Measurements from ENCODE around the gene IPP. TPM values are rescaled to one million over a fixed set of nuclear protein-coding genes. Genes with fewer than 3 reads are reported as not detected.

The IPP gene
- total and polyA plus RNA-seq, 5 donors from 2014 or later = 10.1 to 12.8 (median 11.4) TPM

DNA sequence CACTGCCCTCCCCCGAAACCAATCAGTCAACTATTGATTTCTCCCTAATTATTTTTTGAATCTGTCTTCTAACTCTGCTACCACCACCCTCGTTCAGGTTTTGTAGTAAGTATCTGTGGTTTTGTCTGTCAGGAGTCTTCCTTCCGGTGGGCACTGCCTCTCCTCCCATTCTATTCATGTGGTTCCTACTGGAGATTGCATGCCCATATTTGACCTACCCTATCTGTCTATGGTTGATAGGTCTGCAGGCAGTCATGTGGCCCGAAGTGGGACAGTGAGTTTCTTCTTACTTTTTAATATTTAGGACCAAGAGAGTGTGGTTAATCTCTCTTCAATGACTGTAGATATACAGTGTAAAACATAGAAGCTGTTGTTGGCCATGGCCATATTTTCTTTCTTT is 35.1 kb upstream of the IPP start:
- Histone ChIP-seq H3K27me3 (ENCODE audit: control insufficient read depth, insufficient read depth, low read length) (peaks cover 6% of the 10 kb centered on the region), H3K36me3 (ENCODE audit: control insufficient read depth, insufficient read depth, low read length) (no peaks in the 10 kb centered on the region), H3K9me3 (ENCODE audit: control insufficient read depth in 2 of 2, low read length in 2 of 2) (no peaks in the 10 kb centered on the region), H3K4me3 (ENCODE audit: low read depth, low read length) (peak overlapping the region; percentile 73), H3K4me1 (ENCODE audit: control insufficient read depth, insufficient read depth, low read length, poor library complexity, severe bottlenecking) (peaks cover 18% of the 10 kb centered on the region), H3K27ac (ENCODE audit: insufficient read depth, low read length, poor library complexity, severe bottlenecking) (no peak overlapping the region)
- peak; percentile 88 to 91 for ATAC-seq (ENCODE audit: low read depth in 2 of 2)
- no peaks in the 10 kb centered on the region for H3K9me3 Mint-ChIP-seq
- peaks cover 5 to 28% (median 8%) of the 10 kb centered on the region in 4 donors for H3K4me1 Mint-ChIP-seq
- peak; percentile 6 to 84 (median 40) for DNase-seq
- H3K27me3 Mint-ChIP-seq = peaks cover 42% of the 10 kb centered on the region
- H3K4me3 Mint-ChIP-seq = peak overlapping the region; percentile 68 to 80 (median 76)
- no peaks in the 10 kb centered on the region for H3K36me3 Mint-ChIP-seq
- H3K27ac Mint-ChIP-seq = peak overlapping the region in 1 of 3 donors; percentile 11

DNA sequence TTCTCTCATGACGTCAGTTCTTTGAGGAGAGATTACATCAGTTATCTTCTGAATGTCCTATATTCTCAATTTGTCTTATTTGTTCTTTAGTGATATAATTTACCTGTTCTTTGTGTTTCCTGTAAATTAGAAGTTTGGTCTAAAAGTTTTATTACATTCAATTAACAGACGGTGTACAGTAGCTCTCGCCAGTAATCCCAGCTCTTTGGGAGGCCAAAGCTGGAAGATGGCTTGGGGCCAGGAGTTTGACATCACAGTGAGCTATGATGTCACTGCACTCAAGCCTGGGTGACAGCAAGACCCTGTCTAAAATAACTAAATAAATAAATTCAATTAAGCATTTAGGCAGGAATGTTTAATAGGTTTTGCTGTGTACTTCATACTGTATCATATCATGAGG is 25.3 kb upstream of the IPP start:
- Mint-ChIP-seq H3K9me3 (peaks cover 0 to 2% (median 0%) of the 10 kb centered on the region in 7 donors), H3K4me3 (no peak overlapping the region), H3K27me3 (peaks cover 7% of the 10 kb centered on the region), H3K27ac (peak overlapping the region in 1 of 3 donors; percentile 43), H3K36me3 (no peaks in the 10 kb centered on the region), H3K4me1 (no peaks in the 10 kb centered on the region)
- Histone ChIP-seq H3K4me3 (ENCODE audit: low read depth, low read length) (no peak overlapping the region), H3K4me1 (ENCODE audit: control insufficient read depth, insufficient read depth, low read length, poor library complexity, severe bottlenecking) (no peaks in the 10 kb centered on the region), H3K27me3 (ENCODE audit: control insufficient read depth, insufficient read depth, low read length) (peaks cover 2% of the 10 kb centered on the region), H3K27ac (ENCODE audit: insufficient read depth, low read length, poor library complexity, severe bottlenecking) (no peak overlapping the region), H3K9me3 (ENCODE audit: control insufficient read depth in 2 of 2, low read length in 2 of 2) (no peaks in the 10 kb centered on the region), H3K36me3 (ENCODE audit: control insufficient read depth, insufficient read depth, low read length) (no peaks in the 10 kb centered on the region)
- DNase-seq (no peak), ATAC-seq (ENCODE audit: low read depth in 2 of 2) (no peak)

DNA sequence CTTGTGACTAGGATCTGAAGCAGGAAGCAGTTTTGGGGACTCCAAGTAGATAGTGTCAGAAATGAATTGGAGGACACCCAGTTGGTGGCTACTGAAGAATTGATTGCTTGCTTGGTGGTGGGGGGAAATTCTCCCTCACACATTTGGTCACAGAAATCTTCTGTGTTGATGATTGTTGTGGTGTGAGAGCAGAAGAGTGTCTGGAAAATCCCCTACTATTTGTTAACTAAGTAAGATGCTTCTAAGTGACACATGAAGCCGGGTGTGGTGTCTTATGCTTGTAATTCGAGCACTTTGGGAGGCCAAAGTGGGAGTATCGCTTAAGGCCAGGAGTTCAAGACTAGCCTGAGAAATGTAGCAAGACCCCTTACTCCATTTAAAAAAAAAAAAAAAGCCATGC is 22.5 kb upstream of the IPP start:
- Mint-ChIP-seq H3K27ac (peak overlapping the region in 1 of 3 donors; percentile 73), H3K4me3 (no peak overlapping the region), H3K27me3 (peaks cover 4% of the 10 kb centered on the region), H3K9me3 (peaks cover 0 to 2% (median 0%) of the 10 kb centered on the region in 7 donors), H3K4me1 (no peaks in the 10 kb centered on the region), H3K36me3 (no peaks in the 10 kb centered on the region)
- Histone ChIP-seq H3K9me3 (ENCODE audit: control insufficient read depth in 2 of 2, low read length in 2 of 2) (no peaks in the 10 kb centered on the region), H3K4me1 (ENCODE audit: control insufficient read depth, insufficient read depth, low read length, poor library complexity, severe bottlenecking) (no peaks in the 10 kb centered on the region), H3K36me3 (ENCODE audit: control insufficient read depth, insufficient read depth, low read length) (no peaks in the 10 kb centered on the region), H3K27ac (ENCODE audit: insufficient read depth, low read length, poor library complexity, severe bottlenecking) (no peak overlapping the region), H3K4me3 (ENCODE audit: low read depth, low read length) (no peak overlapping the region), H3K27me3 (ENCODE audit: control insufficient read depth, insufficient read depth, low read length) (no peaks in the 10 kb centered on the region)
- DNase-seq (no peak), ATAC-seq (ENCODE audit: low read depth in 2 of 2) (no peak)

DNA sequence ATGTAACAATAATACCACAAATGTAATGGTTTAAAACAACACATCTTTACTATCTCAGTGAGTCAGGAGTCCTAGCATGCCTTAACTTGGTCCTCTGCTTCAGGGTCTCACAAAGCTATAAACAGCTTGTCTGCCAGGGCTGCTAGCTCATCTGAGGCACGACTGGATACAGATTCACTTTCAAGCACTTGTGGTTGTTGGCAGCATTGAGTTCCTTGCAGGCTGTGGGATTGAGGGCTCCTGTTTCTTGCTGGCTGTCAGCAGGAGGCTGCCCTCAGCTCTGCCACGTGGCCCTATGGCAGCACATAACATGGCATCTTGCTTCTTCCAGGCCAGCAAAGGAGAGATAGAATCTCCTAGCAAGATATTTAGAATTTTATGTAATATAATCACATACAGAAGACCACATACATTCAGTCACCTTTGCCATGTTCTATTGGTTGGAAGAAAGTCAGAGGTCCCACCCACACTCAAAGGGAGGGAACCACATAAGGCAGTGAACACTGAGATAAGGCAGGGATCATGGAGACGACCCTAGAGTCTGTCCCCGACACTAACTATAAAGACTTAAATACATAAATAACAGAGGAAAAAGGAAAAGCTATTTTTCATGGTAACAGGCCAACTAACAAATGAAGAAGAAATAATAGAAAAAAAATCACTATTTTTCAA is 18.9 kb upstream of the IPP start:
- H3K36me3 ChIP-seq (ENCODE audit: control insufficient read depth, insufficient read depth, low read length) = no peaks in the 10 kb centered on the region
- no peak overlapping the region for H3K4me3 Mint-ChIP-seq
- no peak overlapping the region for H3K4me3 ChIP-seq (ENCODE audit: low read depth, low read length)
- H3K4me1 Mint-ChIP-seq = no peaks in the 10 kb centered on the region
- no peak for DNase-seq
- no peak overlapping the region for H3K27ac Mint-ChIP-seq
- ATAC-seq (ENCODE audit: low read depth in 2 of 2) = no peak
- no peaks in the 10 kb centered on the region for H3K27me3 Mint-ChIP-seq
- peaks cover 0 to 2% (median 0%) of the 10 kb centered on the region in 7 donors for H3K9me3 Mint-ChIP-seq
- H3K36me3 Mint-ChIP-seq = no peaks in the 10 kb centered on the region
- H3K9me3 ChIP-seq (ENCODE audit: control insufficient read depth in 2 of 2, low read length in 2 of 2) = no peaks in the 10 kb centered on the region
- no peaks in the 10 kb centered on the region for H3K4me1 ChIP-seq (ENCODE audit: control insufficient read depth, insufficient read depth, low read length, poor library complexity, severe bottlenecking)
- no peak overlapping the region for H3K27ac ChIP-seq (ENCODE audit: insufficient read depth, low read length, poor library complexity, severe bottlenecking)
- H3K27me3 ChIP-seq (ENCODE audit: control insufficient read depth, insufficient read depth, low read length) = no peaks in the 10 kb centered on the region

DNA sequence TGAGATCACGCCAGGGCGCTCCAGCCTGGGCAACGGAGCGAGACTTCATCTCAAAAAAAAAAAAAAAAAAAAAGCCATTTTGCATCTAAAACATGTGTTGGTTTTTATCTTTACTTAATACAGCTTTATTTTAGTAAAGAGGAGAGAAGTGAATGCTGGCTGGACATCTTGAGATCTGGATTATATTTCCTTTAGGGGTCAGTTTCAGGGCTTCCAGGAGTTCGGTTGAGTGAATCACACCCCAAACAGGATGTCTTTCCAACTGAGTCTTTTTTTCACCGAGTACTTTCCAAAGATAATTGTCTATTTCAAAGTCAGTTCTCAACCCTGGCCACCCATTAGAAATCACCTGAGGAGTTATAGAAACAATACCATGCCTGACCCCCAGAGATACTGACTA is 16.6 kb upstream of the IPP start:
- Mint-ChIP-seq H3K27ac (no peak overlapping the region), H3K9me3 (peaks cover 0 to 2% (median 0%) of the 10 kb centered on the region in 7 donors), H3K4me3 (no peak overlapping the region), H3K36me3 (no peaks in the 10 kb centered on the region), H3K27me3 (peaks cover 11% of the 10 kb centered on the region), H3K4me1 (no peaks in the 10 kb centered on the region)
- Histone ChIP-seq H3K27me3 (ENCODE audit: control insufficient read depth, insufficient read depth, low read length) (peaks cover 2% of the 10 kb centered on the region), H3K9me3 (ENCODE audit: control insufficient read depth in 2 of 2, low read length in 2 of 2) (no peaks in the 10 kb centered on the region), H3K27ac (ENCODE audit: insufficient read depth, low read length, poor library complexity, severe bottlenecking) (no peak overlapping the region), H3K4me3 (ENCODE audit: low read depth, low read length) (no peak overlapping the region), H3K4me1 (ENCODE audit: control insufficient read depth, insufficient read depth, low read length, poor library complexity, severe bottlenecking) (no peaks in the 10 kb centered on the region), H3K36me3 (ENCODE audit: control insufficient read depth, insufficient read depth, low read length) (no peaks in the 10 kb centered on the region)
- no peak for DNase-seq
- no peak for ATAC-seq (ENCODE audit: low read depth in 2 of 2)

DNA sequence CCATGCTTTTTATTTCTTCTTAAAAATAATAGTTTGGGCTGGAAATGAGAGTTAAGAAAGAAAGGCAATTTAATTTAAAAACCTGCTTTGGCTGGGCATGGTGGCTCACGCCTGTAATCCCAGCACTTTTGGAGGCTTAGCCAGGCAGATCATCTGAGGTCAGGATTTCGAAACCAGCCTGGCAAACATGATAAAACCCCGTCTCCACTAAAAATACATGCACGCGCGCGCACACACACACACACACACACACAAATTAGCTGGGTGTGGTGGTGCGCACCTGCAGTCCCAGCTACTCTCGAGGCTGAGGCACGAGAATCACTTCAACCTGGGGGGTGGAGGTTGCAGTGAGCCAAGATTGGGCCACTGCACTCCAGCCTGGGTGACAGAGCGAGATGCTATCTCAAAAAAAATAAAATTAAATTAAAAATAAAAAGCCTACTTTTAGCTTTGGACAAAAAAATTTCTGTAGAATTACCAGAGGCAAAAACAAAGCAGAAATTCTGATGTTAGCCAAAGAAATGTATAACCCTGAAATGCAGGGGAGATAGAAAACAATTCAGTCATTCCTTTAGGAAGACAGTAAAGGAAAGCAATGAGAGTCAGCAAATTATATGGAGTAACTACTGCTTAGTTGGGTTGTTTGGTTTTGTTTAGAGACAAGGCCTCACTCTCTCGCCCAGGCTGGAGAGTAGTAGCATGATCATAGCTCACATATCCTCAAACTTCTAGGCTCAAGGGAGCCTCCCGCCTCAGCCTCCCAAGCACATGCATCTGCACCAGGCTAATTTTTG is 15.7 kb upstream of the IPP start:
- H3K36me3 Mint-ChIP-seq = no peaks in the 10 kb centered on the region
- H3K27me3 Mint-ChIP-seq = peaks cover 15% of the 10 kb centered on the region
- peaks cover 0 to 2% (median 0%) of the 10 kb centered on the region in 7 donors for H3K9me3 Mint-ChIP-seq
- DNase-seq (no peak), ATAC-seq (ENCODE audit: low read depth in 2 of 2) (no peak)
- no peaks in the 10 kb centered on the region for H3K4me1 Mint-ChIP-seq
- no peak overlapping the region for H3K4me3 Mint-ChIP-seq
- no peaks in the 10 kb centered on the region for H3K36me3 ChIP-seq (ENCODE audit: control insufficient read depth, insufficient read depth, low read length)
- H3K4me1 ChIP-seq (ENCODE audit: control insufficient read depth, insufficient read depth, low read length, poor library complexity, severe bottlenecking) = no peaks in the 10 kb centered on the region
- no peaks in the 10 kb centered on the region for H3K9me3 ChIP-seq (ENCODE audit: control insufficient read depth in 2 of 2, low read length in 2 of 2)
- H3K4me3 ChIP-seq (ENCODE audit: low read depth, low read length) = no peak overlapping the region
- H3K27ac ChIP-seq (ENCODE audit: insufficient read depth, low read length, poor library complexity, severe bottlenecking) = no peak overlapping the region
- H3K27ac Mint-ChIP-seq = no peak overlapping the region
- H3K27me3 ChIP-seq (ENCODE audit: control insufficient read depth, insufficient read depth, low read length) = peaks cover 2% of the 10 kb centered on the region

DNA sequence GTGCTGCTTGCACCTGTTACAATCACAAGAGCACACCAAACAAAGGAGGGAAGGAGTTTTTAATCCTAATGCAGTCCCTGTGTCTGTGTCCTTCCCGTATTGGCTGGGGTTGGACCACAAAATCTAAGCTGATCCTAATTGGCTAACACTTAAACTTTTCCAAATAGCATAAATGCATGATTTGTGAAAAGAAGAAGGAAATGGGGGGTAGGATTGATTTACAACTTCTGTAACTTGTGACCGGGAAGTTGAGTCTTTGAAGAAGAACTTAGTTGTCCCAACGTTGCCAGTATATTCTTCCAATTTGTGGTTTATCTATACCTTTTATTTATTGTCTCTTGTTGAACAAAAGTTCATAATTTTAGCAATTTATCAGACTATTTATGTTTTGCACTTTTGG is 11.8 kb upstream of the IPP start:
- peaks cover 27% of the 10 kb centered on the region for H3K27me3 Mint-ChIP-seq
- no peaks in the 10 kb centered on the region for H3K4me1 Mint-ChIP-seq
- Histone ChIP-seq H3K4me3 (ENCODE audit: low read depth, low read length) (no peak overlapping the region), H3K27ac (ENCODE audit: insufficient read depth, low read length, poor library complexity, severe bottlenecking) (no peak overlapping the region), H3K9me3 (ENCODE audit: control insufficient read depth in 2 of 2, low read length in 2 of 2) (no peaks in the 10 kb centered on the region), H3K4me1 (ENCODE audit: control insufficient read depth, insufficient read depth, low read length, poor library complexity, severe bottlenecking) (no peaks in the 10 kb centered on the region), H3K36me3 (ENCODE audit: control insufficient read depth, insufficient read depth, low read length) (no peaks in the 10 kb centered on the region), H3K27me3 (ENCODE audit: control insufficient read depth, insufficient read depth, low read length) (peaks cover 2% of the 10 kb centered on the region)
- H3K9me3 Mint-ChIP-seq = peaks cover 0 to 2% (median 0%) of the 10 kb centered on the region in 7 donors
- H3K4me3 Mint-ChIP-seq = no peak overlapping the region
- no peaks in the 10 kb centered on the region for H3K36me3 Mint-ChIP-seq
- ATAC-seq (ENCODE audit: low read depth in 2 of 2) = no peak
- DNase-seq = no peak
- no peak overlapping the region for H3K27ac Mint-ChIP-seq
